Endodermal cell (in vitro differentiated cells): Measurements from ENCODE around the gene CAMSAP3. TPM values are rescaled to one million over a fixed set of nuclear protein-coding genes. Genes with fewer than 3 reads are reported as not detected.

Experiments
- DNase-seq: peaks from one replicate; pipeline ENCODE4 v3.0.0-alpha.2; 2017
- H3K27ac ChIP-seq: 2 replicates; pipeline ENCODE4 v1.5.1; 2013; ENCODE audit warnings: mild to moderate bottlenecking, low read depth, low read length, moderate library complexity
- H3K27me3 ChIP-seq: 2 replicates; pipeline ENCODE4 v1.6.1; 2013; ENCODE audit warnings: mild to moderate bottlenecking, low read length, moderate library complexity; ENCODE audit not compliant: insufficient read depth, control insufficient read depth, poor library complexity, severe bottlenecking
- H3K36me3 ChIP-seq: 2 replicates; pipeline ENCODE4 v1.7.0; 2013; ENCODE audit warnings: mild to moderate bottlenecking, low read length, moderate library complexity; ENCODE audit not compliant: control insufficient read depth, insufficient read depth
- H3K4me1 ChIP-seq: one replicate; pipeline ENCODE4 v1.7.0; 2013; ENCODE audit warnings: low read length; ENCODE audit not compliant: control insufficient read depth, insufficient read depth
- H3K4me3 ChIP-seq: 2 replicates; pipeline ENCODE4 v1.5.1; 2013; ENCODE audit warnings: mild to moderate bottlenecking, low read length, moderate library complexity
- H3K9ac ChIP-seq: 2 replicates; pipeline ENCODE4 v1.6.1; 2013; ENCODE audit warnings: mild to moderate bottlenecking, low read length, moderate library complexity; ENCODE audit not compliant: poor library complexity, severe bottlenecking; ENCODE audit errors: extremely low read depth
- H3K9me3 ChIP-seq: 2 replicates; pipeline ENCODE4 v1.6.1; 2013; ENCODE audit warnings: mild to moderate bottlenecking, low read length, moderate library complexity; ENCODE audit not compliant: control insufficient read depth
- H3K27ac Mint-ChIP-seq: 2 replicates; pipeline ENCODE4 v1.8.0; 2020; ENCODE audit warnings: mixed read lengths
- H3K27me3 Mint-ChIP-seq: 2 replicates; pipeline ENCODE4 v1.8.0; 2021; ENCODE audit warnings: mild to moderate bottlenecking, mixed read lengths; ENCODE audit not compliant: insufficient read depth
- H3K36me3 Mint-ChIP-seq: 2 replicates; pipeline ENCODE4 v1.8.0; 2020; ENCODE audit warnings: low read depth, mixed read lengths
- H3K4me1 Mint-ChIP-seq: 2 replicates; pipeline ENCODE4 v1.8.0; 2020; ENCODE audit warnings: mixed read lengths
- H3K4me3 Mint-ChIP-seq: 2 replicates; pipeline ENCODE4 v1.8.0; 2020; ENCODE audit warnings: mild to moderate bottlenecking, moderate library complexity, mixed read lengths
- H3K9me3 Mint-ChIP-seq: 2 replicates; pipeline ENCODE4 v1.8.0; 2020; ENCODE audit warnings: mild to moderate bottlenecking, mixed read lengths
- WGBS, 2 experiments: methylation state at CpG; one replicate each; pipeline versions ENCODE4 v1.1.5 to v1.1.7; 2013; ENCODE audit warnings: missing lambda C conversion rate in 2 of 2, mixed read lengths in 1 of 2; ENCODE audit not compliant: insufficient coverage in 1 of 2, insufficient read length in 1 of 2; 5-methylcytosine and 5-hydroxymethylcytosine counted together
- total RNA-seq, 2 donors: library from RNA; stranded (reverse); fragmentation: NEBNext Ultra II Directional in 1 of 2; extraction: Animal tissue kit (Norgen Biotek cat#: 25700) in 1 of 2; gene quantifications; 2 replicates in 1 of 2; 3 replicates in 1 of 2; pipeline ENCODE4 v1.2.1, GENCODE V29; 2021
- TF ChIP-seq, protein P1 (sequence below): fragments of 200-600 bp; sonication (generic); conservative IDR thresholded peaks from 2 replicates; pipeline ENCODE4 v1.5.0; 2021; ENCODE audit warnings: antibody characterized with exemption, mild to moderate bottlenecking

The CAMSAP3 gene
- total RNA-seq, 2 donors from 2014 or later = 65.5 to 76.8 TPM

GRCh38 chr19:7552781-7553180 is 42.9 kb upstream of the CAMSAP3 start:
- Mint-ChIP-seq H3K27ac (no peak overlapping the region), H3K36me3 (peaks cover 44% of the 10 kb centered on the region), H3K27me3 (no peaks in the 10 kb centered on the region), H3K9me3 (no peaks in the 10 kb centered on the region), H3K4me1 (peaks cover 2% of the 10 kb centered on the region), H3K4me3 (no peak overlapping the region)
- Histone ChIP-seq H3K4me1 (no peaks in the 10 kb centered on the region), H3K9me3 (no peaks in the 10 kb centered on the region), H3K9ac (no peak overlapping the region), H3K36me3 (peaks cover 37% of the 10 kb centered on the region), H3K4me3 (no peak overlapping the region), H3K27me3 (no peaks in the 10 kb centered on the region), H3K27ac (no peak overlapping the region)
- TF ChIP-seq, protein P1, sequence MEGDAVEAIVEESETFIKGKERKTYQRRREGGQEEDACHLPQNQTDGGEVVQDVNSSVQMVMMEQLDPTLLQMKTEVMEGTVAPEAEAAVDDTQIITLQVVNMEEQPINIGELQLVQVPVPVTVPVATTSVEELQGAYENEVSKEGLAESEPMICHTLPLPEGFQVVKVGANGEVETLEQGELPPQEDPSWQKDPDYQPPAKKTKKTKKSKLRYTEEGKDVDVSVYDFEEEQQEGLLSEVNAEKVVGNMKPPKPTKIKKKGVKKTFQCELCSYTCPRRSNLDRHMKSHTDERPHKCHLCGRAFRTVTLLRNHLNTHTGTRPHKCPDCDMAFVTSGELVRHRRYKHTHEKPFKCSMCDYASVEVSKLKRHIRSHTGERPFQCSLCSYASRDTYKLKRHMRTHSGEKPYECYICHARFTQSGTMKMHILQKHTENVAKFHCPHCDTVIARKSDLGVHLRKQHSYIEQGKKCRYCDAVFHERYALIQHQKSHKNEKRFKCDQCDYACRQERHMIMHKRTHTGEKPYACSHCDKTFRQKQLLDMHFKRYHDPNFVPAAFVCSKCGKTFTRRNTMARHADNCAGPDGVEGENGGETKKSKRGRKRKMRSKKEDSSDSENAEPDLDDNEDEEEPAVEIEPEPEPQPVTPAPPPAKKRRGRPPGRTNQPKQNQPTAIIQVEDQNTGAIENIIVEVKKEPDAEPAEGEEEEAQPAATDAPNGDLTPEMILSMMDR = no peak
- 93% methylated on average over 2 of the region's 2 CpGs; no CpG with 5 or more reads in 1 of the 2 experiments for WGBS, 2 experiments
- DNase-seq = no peak

DNA sequence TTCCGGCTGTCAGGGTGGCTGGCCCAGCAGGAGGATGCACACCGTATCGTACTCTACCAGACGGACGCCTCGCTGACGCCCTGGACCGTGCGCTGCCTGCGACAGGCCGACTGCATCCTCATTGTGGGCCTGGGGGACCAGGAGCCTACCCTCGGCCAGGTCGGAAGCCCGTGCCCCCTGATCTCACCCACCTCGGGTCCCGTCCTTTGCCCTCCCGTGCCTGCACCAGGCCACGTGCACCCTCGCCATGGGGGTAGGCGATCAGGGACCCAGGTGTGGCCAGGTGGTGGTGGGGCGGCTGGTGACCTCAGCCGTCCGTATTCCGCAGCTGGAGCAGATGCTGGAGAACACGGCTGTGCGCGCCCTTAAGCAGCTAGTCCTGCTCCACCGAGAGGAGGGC is 41.1 kb upstream of the CAMSAP3 start:
- no peaks in the 10 kb centered on the region for H3K9me3 ChIP-seq
- Mint-ChIP-seq H3K4me3 (no peak overlapping the region), H3K27me3 (no peaks in the 10 kb centered on the region), H3K27ac (no peak overlapping the region), H3K4me1 (peaks cover 2% of the 10 kb centered on the region), H3K36me3 (peaks cover 55% of the 10 kb centered on the region), H3K9me3 (no peaks in the 10 kb centered on the region)
- no peak overlapping the region for H3K4me3 ChIP-seq
- H3K27ac ChIP-seq = no peak overlapping the region
- no peak for DNase-seq
- TF ChIP-seq, protein P1 = no peak
- H3K4me1 ChIP-seq = no peaks in the 10 kb centered on the region
- no peaks in the 10 kb centered on the region for H3K27me3 ChIP-seq
- peaks cover 51% of the 10 kb centered on the region for H3K36me3 ChIP-seq
- WGBS, 2 experiments = 95 to 98% methylated on average over 17 to 28 of the region's 28 CpGs
- H3K9ac ChIP-seq = no peak overlapping the region

- Mint-ChIP-seq H3K9me3 (no peaks in the 10 kb centered on the region), H3K4me1 (peaks cover 2% of the 10 kb centered on the region), H3K36me3 (peaks cover 53% of the 10 kb centered on the region), H3K27me3 (no peaks in the 10 kb centered on the region), H3K4me3 (peak overlapping the region; percentile 29), H3K27ac (no peak overlapping the region)
- TF ChIP-seq, protein P1 = no peak
- DNase-seq = peak; percentile 97
- Histone ChIP-seq H3K9me3 (no peaks in the 10 kb centered on the region), H3K36me3 (peaks cover 49% of the 10 kb centered on the region), H3K9ac (no peak overlapping the region), H3K27ac (no peak overlapping the region), H3K27me3 (no peaks in the 10 kb centered on the region), H3K4me3 (no peak overlapping the region), H3K4me1 (no peaks in the 10 kb centered on the region)
- WGBS, 2 experiments = 92 to 95% methylated on average over 36 to 62 of the region's 62 CpGs
Measured at GRCh38 chr19:7554990-7555864, 40.4 kb upstream of the CAMSAP3 start.
